HCT116 (cell line): ENCODE data around the gene SUOX. TPM values are rescaled to one million over a fixed set of nuclear protein-coding genes. Genes with fewer than 3 reads are reported as not detected.

ENCODE experiments used
- ATAC-seq: fragments of 200-7000 bp; cut with Tn5 transposase; 2 replicates; pipeline ENCODE4 v1.9.1; 2020; ENCODE audit warnings: mild to moderate bottlenecking, moderate library complexity
- BruUV-seq: library from RNA; stranded (reverse); fragments of 400-500 nt; replicated peaks from 2 replicates; lab custom pipeline; 2021; lab: Mats Ljungman, UMichigan
- CTCF ChIA-PET: fragments of 300-600 bp; sonication (Branson Sonifier 250); formaldehyde crosslinking; loops from one replicate; lab custom pipeline; 2021; ENCODE audit warnings: antibody characterized with exemption; lab: Charles Lee
- POLR2A ChIA-PET: fragments of 300-600, 350-600 bp; sonication (Branson Sonifier 250); formaldehyde crosslinking; loops from one replicate; lab custom pipeline; 2021; ENCODE audit warnings: antibody characterized with exemption; lab: Charles Lee
- RAD21 ChIA-PET, 2 experiments: fragments of 300-600 bp; sonication (Branson Sonifier 250); formaldehyde crosslinking; loops; one replicate each; lab custom pipeline; 2023; ENCODE audit warnings: low total read pairs in 2 of 2; ENCODE audit not compliant: uncharacterized antibody in 2 of 2, unreplicated experiment in 2 of 2, low non-redundant PET in 1 of 2; lab: Charles Lee
- DNase-seq: peaks from one replicate; pipeline ENCODE4 v3.0.0-alpha.2; 2010; ENCODE audit warnings: low read depth, low spot score
- H2AFZ ChIP-seq: fragments of 200-600 bp; shearing (Covaris generic), sonication (generic); 2 replicates; pipeline ENCODE4 v1.6.1; 2017; ENCODE audit warnings: low read depth, mixed run types, mixed read lengths, antibody characterized with exemption, low read length; ENCODE audit not compliant: poor library complexity, severe bottlenecking
- H3K27ac ChIP-seq: 2 replicates; pipeline ENCODE4 v1.5.1; 2012; ENCODE audit warnings: low read depth, low read length
- H3K27me3 ChIP-seq: fragments of 200-600 bp; sonication (generic); 2 replicates; pipeline ENCODE4 v1.6.1; 2016; ENCODE audit warnings: mixed run types, low read length, mixed read lengths; ENCODE audit not compliant: insufficient read depth
- H3K36me3 ChIP-seq, 2 experiments: fragments of 200-500 bp in 1 of 2; fragments of 200-600 bp in 1 of 2; sonication (Bioruptor generic) in 1 of 2; sonication (generic) in 1 of 2; 2 replicates each; pipeline versions ENCODE4 v1.5.1 to v1.6.1; 2014 to 2016; ENCODE audit warnings: low read length in 2 of 2, inconsistent platforms in 1 of 2, mixed read lengths in 1 of 2, mixed run types in 1 of 2; ENCODE audit not compliant: insufficient read depth in 2 of 2, control insufficient read depth in 1 of 2
- H3K4me1 ChIP-seq, 2 experiments: fragments of 200-600 bp in 1 of 2; sonication (generic) in 1 of 2; 2 replicates each; pipeline versions ENCODE4 v1.5.1 to v1.6.1; 2012 to 2017; ENCODE audit warnings: low read length in 2 of 2, inconsistent platforms in 1 of 2, mild to moderate bottlenecking in 1 of 2, mixed read lengths in 1 of 2, mixed run types in 1 of 2, moderate library complexity in 1 of 2; ENCODE audit not compliant: insufficient read depth in 2 of 2, control insufficient read depth in 1 of 2
- H3K4me2 ChIP-seq: fragments of 200-600 bp; sonication (generic); 2 replicates; pipeline ENCODE4 v1.6.1; 2017; ENCODE audit warnings: mixed run types, low read length, mixed read lengths
- H3K4me3 ChIP-seq, 2 experiments: fragments of 200-600 bp in 1 of 2; sonication (generic) in 1 of 2; replicated peaks in 1 of 2; 2 replicates each; pipeline ENCODE4 v1.5.1; 2011 to 2016; ENCODE audit warnings: low read length in 2 of 2, control low read depth in 1 of 2, low read depth in 1 of 2, mild to moderate bottlenecking in 1 of 2, mixed read lengths in 1 of 2, mixed run types in 1 of 2
- H3K79me2 ChIP-seq: fragments of 200-600 bp; sonication (generic); 2 replicates; pipeline ENCODE4 v1.6.1; 2017; ENCODE audit warnings: mild to moderate bottlenecking, mixed run types, low read length, moderate library complexity, mixed read lengths; ENCODE audit not compliant: insufficient read depth
- H3K9ac ChIP-seq: fragments of 200-600 bp; sonication (generic); 2 replicates; pipeline ENCODE4 v1.6.1; 2016; ENCODE audit warnings: low read length, mixed read lengths
- H3K9me2 ChIP-seq: fragments of 200-600 bp; sonication (generic), shearing (Covaris generic); 2 replicates; pipeline ENCODE4 v1.6.1; 2017; ENCODE audit warnings: mixed run types, mild to moderate bottlenecking, moderate library complexity; ENCODE audit not compliant: insufficient read depth
- H3K9me3 ChIP-seq, 2 experiments: fragments of 200-500 bp in 1 of 2; fragments of 200-600 bp in 1 of 2; sonication (Bioruptor generic) in 1 of 2; sonication (generic) in 1 of 2; 2 replicates each; pipeline ENCODE4 v1.6.1; 2014 to 2017; ENCODE audit warnings: low read length in 2 of 2, mixed read lengths in 2 of 2, inconsistent platforms in 1 of 2, low read depth in 1 of 2, mild to moderate bottlenecking in 1 of 2, mixed run types in 1 of 2, moderate library complexity in 1 of 2; ENCODE audit not compliant: control insufficient read depth in 1 of 2, insufficient read depth in 1 of 2
- H4K20me1 ChIP-seq: fragments of 200-600 bp; sonication (generic), shearing (Covaris generic); 2 replicates; pipeline ENCODE4 v1.6.1; 2017; ENCODE audit warnings: mixed run types, mild to moderate bottlenecking, moderate library complexity; ENCODE audit not compliant: insufficient read depth
- CBX3 ChIP-seq: IDR thresholded peaks from 2 replicates; pipeline ENCODE4 v1.6.1; 2012; ENCODE audit warnings: low read depth
- EZH2 ChIP-seq: fragments of 200-600 bp; sonication (generic); IDR thresholded peaks from 2 replicates; pipeline ENCODE4 v1.6.1; 2017; ENCODE audit warnings: antibody characterized with exemption, mixed run types
- EZH2phosphoT487 ChIP-seq: fragments of 200-600 bp; IDR thresholded peaks from 2 replicates; pipeline ENCODE4 v1.6.1; 2018; ENCODE audit warnings: antibody characterized with exemption, borderline replicate concordance
- FOSL1 ChIP-seq: IDR thresholded peaks from 2 replicates; pipeline ENCODE4 v1.6.1; 2012; ENCODE audit warnings: low read depth
- JUND ChIP-seq: IDR thresholded peaks from 2 replicates; pipeline ENCODE4 v1.6.1; 2012
- POLR2A ChIP-seq: IDR thresholded peaks from 2 replicates; pipeline ENCODE4 v1.7.0; 2011; ENCODE audit warnings: borderline replicate concordance; ENCODE audit not compliant: insufficient read depth, insufficient read length; ENCODE audit errors: extremely low read depth
- POLR2AphosphoS5 ChIP-seq: IDR thresholded peaks from 2 replicates; pipeline ENCODE4 v1.6.1; 2011; ENCODE audit warnings: mild to moderate bottlenecking, low read depth, low read length, moderate library complexity
- RAD21 ChIP-seq: IDR thresholded peaks from 2 replicates; pipeline ENCODE4 v1.6.1; 2012; ENCODE audit warnings: low read depth, mild to moderate bottlenecking
- SIN3A ChIP-seq: IDR thresholded peaks from 2 replicates; pipeline ENCODE4 v1.6.1; 2012; ENCODE audit warnings: low read depth
- SP1 ChIP-seq: IDR thresholded peaks from 2 replicates; pipeline ENCODE4 v1.6.1; 2012; ENCODE audit warnings: low read depth
- TCF7L2 ChIP-seq: IDR thresholded peaks from 2 replicates; pipeline ENCODE4 v1.7.0; 2011; ENCODE audit warnings: borderline replicate concordance, inconsistent platforms; ENCODE audit not compliant: insufficient read depth, insufficient read length; ENCODE audit errors: extremely low read depth
- YY1 ChIP-seq: IDR thresholded peaks from 2 replicates; pipeline ENCODE4 v1.6.1; 2011; ENCODE audit warnings: low read length, low read depth, moderate library complexity, mild to moderate bottlenecking; ENCODE audit not compliant: insufficient replicate concordance; ENCODE audit errors: extremely low read depth
- ZNF274 ChIP-seq: fragments of 200-500 bp; sonication (Bioruptor generic); IDR thresholded peaks from 2 replicates; pipeline ENCODE4 v1.6.1; 2014; ENCODE audit warnings: mild to moderate bottlenecking, low read depth, low read length, inconsistent platforms
- intact Hi-C: fragments of 100-400 bp; cut with micrococcal nuclease; formaldehyde crosslinking; loops from 2 replicates; pipeline ENCODE4 v1.10.0; 2022
- total RNA-seq: library from RNA; stranded (reverse); gene quantifications from one replicate; pipeline ENCODE4 v1.2.1, GENCODE V29; 2021; ENCODE audit not compliant: unreplicated experiment
- TF ChIP-seq, protein P1 (sequence below): IDR thresholded peaks from 2 replicates; pipeline ENCODE4 v1.6.1; 2012; ENCODE audit warnings: low read depth
- TF ChIP-seq, protein P2 (sequence below): IDR thresholded peaks from 2 replicates; pipeline ENCODE4 v1.6.1; 2011; ENCODE audit warnings: mild to moderate bottlenecking, low read length, moderate library complexity; ENCODE audit not compliant: insufficient replicate concordance; ENCODE audit errors: extremely low read depth
- TF ChIP-seq, protein P3 (sequence below): IDR thresholded peaks from 2 replicates; pipeline ENCODE4 v1.6.1; 2012

Gene SUOX
- total RNA-seq, 1 experiment from 2014 or later: 18.0 TPM

GRCh38 chr12:56013482-56013881, 16.4 kb downstream of the SUOX start:
- H4K20me1 ChIP-seq: no peaks in the 10 kb centered on the region
- no peak for ATAC-seq
- no peak overlapping the region for H3K4me3 ChIP-seq
- CTCF ChIA-PET: interaction anchor here (0.6 kb wide), 1 partner anchor 177 kb away, joined by 3 read pairs; no protein-coding TSS in a partner anchor
- no TSS peak for BruUV-seq
- RAD21 ChIA-PET: no interaction called here
- H3K36me3 ChIP-seq: no peaks in the 10 kb centered on the region
- H3K9ac ChIP-seq: no peak overlapping the region
- POLR2A ChIA-PET: interaction anchor here (0.6 kb wide), 1 partner anchor 35 kb away, joined by 3 read pairs; no protein-coding TSS in a partner anchor
- H3K27ac ChIP-seq: no peak overlapping the region
- H3K27me3 ChIP-seq: no peaks in the 10 kb centered on the region
- no peaks in the 10 kb centered on the region for H3K9me3 ChIP-seq
- H3K4me1 ChIP-seq: peaks cover 13 to 19% of the 10 kb centered on the region in 2 experiments; a peak in 3 of 4 replicates
- H3K4me2 ChIP-seq: no peak overlapping the region
- no peak overlapping the region for H2AFZ ChIP-seq
- intact Hi-C loops: no loop called here
- no peaks in the 10 kb centered on the region for H3K9me2 ChIP-seq
- no peaks in the 10 kb centered on the region for H3K79me2 ChIP-seq
- DNase-seq: no peak
- no peak for TF ChIP-seq EZH2
- TF ChIP-seq, protein P1, sequence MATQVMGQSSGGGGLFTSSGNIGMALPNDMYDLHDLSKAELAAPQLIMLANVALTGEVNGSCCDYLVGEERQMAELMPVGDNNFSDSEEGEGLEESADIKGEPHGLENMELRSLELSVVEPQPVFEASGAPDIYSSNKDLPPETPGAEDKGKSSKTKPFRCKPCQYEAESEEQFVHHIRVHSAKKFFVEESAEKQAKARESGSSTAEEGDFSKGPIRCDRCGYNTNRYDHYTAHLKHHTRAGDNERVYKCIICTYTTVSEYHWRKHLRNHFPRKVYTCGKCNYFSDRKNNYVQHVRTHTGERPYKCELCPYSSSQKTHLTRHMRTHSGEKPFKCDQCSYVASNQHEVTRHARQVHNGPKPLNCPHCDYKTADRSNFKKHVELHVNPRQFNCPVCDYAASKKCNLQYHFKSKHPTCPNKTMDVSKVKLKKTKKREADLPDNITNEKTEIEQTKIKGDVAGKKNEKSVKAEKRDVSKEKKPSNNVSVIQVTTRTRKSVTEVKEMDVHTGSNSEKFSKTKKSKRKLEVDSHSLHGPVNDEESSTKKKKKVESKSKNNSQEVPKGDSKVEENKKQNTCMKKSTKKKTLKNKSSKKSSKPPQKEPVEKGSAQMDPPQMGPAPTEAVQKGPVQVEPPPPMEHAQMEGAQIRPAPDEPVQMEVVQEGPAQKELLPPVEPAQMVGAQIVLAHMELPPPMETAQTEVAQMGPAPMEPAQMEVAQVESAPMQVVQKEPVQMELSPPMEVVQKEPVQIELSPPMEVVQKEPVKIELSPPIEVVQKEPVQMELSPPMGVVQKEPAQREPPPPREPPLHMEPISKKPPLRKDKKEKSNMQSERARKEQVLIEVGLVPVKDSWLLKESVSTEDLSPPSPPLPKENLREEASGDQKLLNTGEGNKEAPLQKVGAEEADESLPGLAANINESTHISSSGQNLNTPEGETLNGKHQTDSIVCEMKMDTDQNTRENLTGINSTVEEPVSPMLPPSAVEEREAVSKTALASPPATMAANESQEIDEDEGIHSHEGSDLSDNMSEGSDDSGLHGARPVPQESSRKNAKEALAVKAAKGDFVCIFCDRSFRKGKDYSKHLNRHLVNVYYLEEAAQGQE: no peak
- no peak for TF ChIP-seq POLR2A
- no peak for TF ChIP-seq ZNF274
- TF ChIP-seq EZH2phosphoT487: no peak
- no peak for TF ChIP-seq FOSL1
- TF ChIP-seq JUND: no peak
- no peak for TF ChIP-seq POLR2AphosphoS5
- no peak for TF ChIP-seq RAD21
- no peak for TF ChIP-seq YY1
- TF ChIP-seq, protein P2, sequence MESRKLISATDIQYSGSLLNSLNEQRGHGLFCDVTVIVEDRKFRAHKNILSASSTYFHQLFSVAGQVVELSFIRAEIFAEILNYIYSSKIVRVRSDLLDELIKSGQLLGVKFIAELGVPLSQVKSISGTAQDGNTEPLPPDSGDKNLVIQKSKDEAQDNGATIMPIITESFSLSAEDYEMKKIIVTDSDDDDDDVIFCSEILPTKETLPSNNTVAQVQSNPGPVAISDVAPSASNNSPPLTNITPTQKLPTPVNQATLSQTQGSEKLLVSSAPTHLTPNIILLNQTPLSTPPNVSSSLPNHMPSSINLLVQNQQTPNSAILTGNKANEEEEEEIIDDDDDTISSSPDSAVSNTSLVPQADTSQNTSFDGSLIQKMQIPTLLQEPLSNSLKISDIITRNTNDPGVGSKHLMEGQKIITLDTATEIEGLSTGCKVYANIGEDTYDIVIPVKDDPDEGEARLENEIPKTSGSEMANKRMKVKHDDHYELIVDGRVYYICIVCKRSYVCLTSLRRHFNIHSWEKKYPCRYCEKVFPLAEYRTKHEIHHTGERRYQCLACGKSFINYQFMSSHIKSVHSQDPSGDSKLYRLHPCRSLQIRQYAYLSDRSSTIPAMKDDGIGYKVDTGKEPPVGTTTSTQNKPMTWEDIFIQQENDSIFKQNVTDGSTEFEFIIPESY: no peak
- TF ChIP-seq, protein P3, sequence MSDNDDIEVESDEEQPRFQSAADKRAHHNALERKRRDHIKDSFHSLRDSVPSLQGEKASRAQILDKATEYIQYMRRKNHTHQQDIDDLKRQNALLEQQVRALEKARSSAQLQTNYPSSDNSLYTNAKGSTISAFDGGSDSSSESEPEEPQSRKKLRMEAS: no peak
- TF ChIP-seq SIN3A: no peak
- TF ChIP-seq CBX3: no peak
- no peak for TF ChIP-seq SP1
- no peak for TF ChIP-seq TCF7L2
